Fibroblast of lung (primary cell): ENCODE measurements around the gene OSBPL1A. TPM values are rescaled to one million over a fixed set of nuclear protein-coding genes. Genes with fewer than 3 reads are reported as not detected.

ENCODE experiments used
- DNase-seq, 2 donors: peaks; one replicate each; pipeline versions ENCODE4 v3.0.0 to v3.0.0-alpha.2; 2010; ENCODE audit warnings: low read depth in 2 of 2
- H2AFZ ChIP-seq: 2 replicates; pipeline ENCODE4 v1.5.1; 2012; ENCODE audit warnings: low read length, control low read depth, inconsistent platforms
- H3K27ac ChIP-seq: 2 replicates; pipeline ENCODE4 v1.5.1; 2011; ENCODE audit warnings: low read length, control low read depth; ENCODE audit not compliant: insufficient read depth
- H3K27me3 ChIP-seq: 2 replicates; pipeline ENCODE4 v1.5.1; 2011; ENCODE audit warnings: mild to moderate bottlenecking, low read length; ENCODE audit not compliant: control insufficient read depth, insufficient read depth
- H3K36me3 ChIP-seq: 2 replicates; pipeline ENCODE4 v1.5.1; 2011; ENCODE audit warnings: low read length; ENCODE audit not compliant: control insufficient read depth, insufficient read depth
- H3K4me1 ChIP-seq: 2 replicates; pipeline ENCODE4 v1.5.1; 2011; ENCODE audit warnings: low read length; ENCODE audit not compliant: control insufficient read depth, insufficient read depth; ENCODE audit errors: extremely low read depth
- H3K4me2 ChIP-seq: 2 replicates; pipeline ENCODE4 v1.5.1; 2011; ENCODE audit warnings: low read length, control low read depth; ENCODE audit not compliant: insufficient read depth; ENCODE audit errors: extremely low read depth
- H3K4me3 ChIP-seq, 4 experiments: fragments of 200-600 bp in 1 of 4; sonication (generic) in 1 of 4; replicated peaks in 1 of 4; 2 replicates each; pipeline ENCODE4 v1.5.1; 2011 to 2016; ENCODE audit warnings: low read length in 4 of 4, low read depth in 3 of 4, mild to moderate bottlenecking in 3 of 4, control low read depth in 2 of 4, inconsistent platforms in 1 of 4, mixed read lengths in 1 of 4; ENCODE audit not compliant: insufficient read depth in 1 of 4; ENCODE audit errors: control extremely low read depth in 1 of 4
- H3K79me2 ChIP-seq: 2 replicates; pipeline ENCODE4 v1.5.1; 2012; ENCODE audit warnings: mild to moderate bottlenecking, low read length, inconsistent platforms; ENCODE audit not compliant: control insufficient read depth, insufficient read depth
- H3K9ac ChIP-seq: 2 replicates; pipeline ENCODE4 v1.5.1; 2011; ENCODE audit warnings: mild to moderate bottlenecking, low read length, control low read depth; ENCODE audit not compliant: insufficient read depth
- H3K9me3 ChIP-seq: 2 replicates; pipeline ENCODE4 v1.5.1; 2012; ENCODE audit warnings: low read depth, low read length; ENCODE audit not compliant: control insufficient read depth, insufficient read depth
- H4K20me1 ChIP-seq: 2 replicates; pipeline ENCODE4 v1.5.1; 2011; ENCODE audit warnings: low read length; ENCODE audit not compliant: control insufficient read depth, insufficient read depth; ENCODE audit errors: extremely low read depth
- EZH2 ChIP-seq: IDR thresholded peaks from 2 replicates; pipeline ENCODE4 v1.5.1; 2012; ENCODE audit warnings: low read length, control low read depth, mild to moderate bottlenecking; ENCODE audit errors: missing control alignments
- polyA plus RNA-seq, 2 donors: library from polyadenylated mRNA; depleted of rRNA in 1 of 2; stranded (reverse) in 1 of 2; unstranded in 1 of 2; fragments of >200 nt; gene quantifications; 2 replicates each; pipeline ENCODE4 v1.2.1, GENCODE V29; 2011 to 2012; ENCODE audit warnings: missing spikeins in 1 of 2
- total RNA-seq: library from RNA; depleted of rRNA; stranded (reverse); fragments of >200 nt; gene quantifications from 2 replicates; pipeline ENCODE4 v1.2.1, GENCODE V29; 2014
- TF ChIP-seq, protein P1 (sequence below), 2 donors: IDR thresholded peaks in 1 of 2; conservative IDR thresholded peaks in 1 of 2; 1 replicate in 1 of 2; 2 replicates in 1 of 2; pipeline ENCODE4 v1.5.1; 2011 to 2012; ENCODE audit warnings: low read length in 2 of 2, control low read depth in 1 of 2, inconsistent platforms in 1 of 2, low read depth in 1 of 2, mild to moderate bottlenecking in 1 of 2

The OSBPL1A gene
- total and polyA plus RNA-seq, 2 donors (not counting 1 experiment from before 2014, with no cell fraction given): 67.5 to 73.3 TPM

DNA sequence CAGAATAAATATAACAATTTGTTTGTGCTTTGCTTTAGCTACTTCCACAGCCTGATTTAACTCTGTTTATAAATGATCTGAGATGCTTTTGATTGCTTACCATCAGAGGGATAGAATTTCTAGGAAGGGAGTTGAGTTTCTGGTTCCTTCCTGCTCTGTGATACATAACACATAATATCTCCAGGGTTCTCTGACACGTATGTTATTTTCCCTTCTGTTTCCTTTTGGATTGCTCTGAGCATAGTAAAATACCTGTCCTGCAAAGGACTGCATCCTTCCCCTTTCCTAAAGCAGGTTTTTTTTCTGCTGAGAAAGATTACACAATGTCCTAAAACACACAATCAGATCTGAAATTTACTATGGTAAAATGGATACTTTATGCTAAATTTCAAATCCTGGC lies 182.7 kb downstream of the OSBPL1A start:
- Histone ChIP-seq H3K27ac (no peak overlapping the region), H4K20me1 (no peaks in the 10 kb centered on the region), H2AFZ (no peak overlapping the region), H3K27me3 (no peaks in the 10 kb centered on the region), H3K4me1 (peaks cover 4% of the 10 kb centered on the region), H3K9ac (no peak overlapping the region), H3K9me3 (no peaks in the 10 kb centered on the region), H3K4me3 (no peak overlapping the region), H3K4me2 (no peak overlapping the region), H3K36me3 (no peaks in the 10 kb centered on the region), H3K79me2 (no peaks in the 10 kb centered on the region)
- no peak for DNase-seq
- TF ChIP-seq EZH2: no peak
- TF ChIP-seq, protein P1, sequence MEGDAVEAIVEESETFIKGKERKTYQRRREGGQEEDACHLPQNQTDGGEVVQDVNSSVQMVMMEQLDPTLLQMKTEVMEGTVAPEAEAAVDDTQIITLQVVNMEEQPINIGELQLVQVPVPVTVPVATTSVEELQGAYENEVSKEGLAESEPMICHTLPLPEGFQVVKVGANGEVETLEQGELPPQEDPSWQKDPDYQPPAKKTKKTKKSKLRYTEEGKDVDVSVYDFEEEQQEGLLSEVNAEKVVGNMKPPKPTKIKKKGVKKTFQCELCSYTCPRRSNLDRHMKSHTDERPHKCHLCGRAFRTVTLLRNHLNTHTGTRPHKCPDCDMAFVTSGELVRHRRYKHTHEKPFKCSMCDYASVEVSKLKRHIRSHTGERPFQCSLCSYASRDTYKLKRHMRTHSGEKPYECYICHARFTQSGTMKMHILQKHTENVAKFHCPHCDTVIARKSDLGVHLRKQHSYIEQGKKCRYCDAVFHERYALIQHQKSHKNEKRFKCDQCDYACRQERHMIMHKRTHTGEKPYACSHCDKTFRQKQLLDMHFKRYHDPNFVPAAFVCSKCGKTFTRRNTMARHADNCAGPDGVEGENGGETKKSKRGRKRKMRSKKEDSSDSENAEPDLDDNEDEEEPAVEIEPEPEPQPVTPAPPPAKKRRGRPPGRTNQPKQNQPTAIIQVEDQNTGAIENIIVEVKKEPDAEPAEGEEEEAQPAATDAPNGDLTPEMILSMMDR (conservative IDR thresholded peaks at IDR 0.05 in 1 of 2, IDR thresholded peaks at IDR 0.05 in 1 of 2; ENCODE audit: low read depth in 1 of 2, low read length in 2 of 2): no peak

DNA sequence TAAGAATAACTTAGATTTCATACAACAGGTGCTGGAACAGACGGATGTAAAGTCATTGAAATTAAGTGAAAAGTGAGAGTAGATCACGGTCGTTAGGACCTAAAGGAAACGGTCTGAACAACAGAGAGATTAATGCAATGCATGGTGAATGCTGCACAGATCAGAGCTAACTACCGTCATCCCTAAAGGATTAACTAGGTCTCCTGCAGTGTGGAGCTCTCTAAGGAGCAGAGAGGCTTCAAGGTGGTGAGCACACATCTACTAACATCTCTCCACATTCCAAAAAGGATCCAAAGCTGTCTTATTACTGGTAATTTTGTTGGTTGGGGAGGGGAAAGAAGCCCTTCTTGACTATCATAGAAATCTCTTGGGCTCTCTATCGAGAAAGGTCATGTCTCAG lies 183.5 kb downstream of the OSBPL1A start:
- no peaks in the 10 kb centered on the region for H3K9me3 ChIP-seq
- H3K27ac ChIP-seq: no peak overlapping the region
- H3K27me3 ChIP-seq: no peaks in the 10 kb centered on the region
- no peaks in the 10 kb centered on the region for H3K36me3 ChIP-seq
- no peak for DNase-seq
- TF ChIP-seq, protein P1 (conservative IDR thresholded peaks at IDR 0.05 in 1 of 2, IDR thresholded peaks at IDR 0.05 in 1 of 2; ENCODE audit: low read depth in 1 of 2, low read length in 2 of 2): no peak
- TF ChIP-seq EZH2: no peak
- H4K20me1 ChIP-seq: no peaks in the 10 kb centered on the region
- H3K4me2 ChIP-seq: no peak overlapping the region
- no peak overlapping the region for H2AFZ ChIP-seq
- H3K9ac ChIP-seq: no peak overlapping the region
- no peaks in the 10 kb centered on the region for H3K79me2 ChIP-seq
- H3K4me1 ChIP-seq: peaks cover 4% of the 10 kb centered on the region
- H3K4me3 ChIP-seq: no peak overlapping the region

DNA sequence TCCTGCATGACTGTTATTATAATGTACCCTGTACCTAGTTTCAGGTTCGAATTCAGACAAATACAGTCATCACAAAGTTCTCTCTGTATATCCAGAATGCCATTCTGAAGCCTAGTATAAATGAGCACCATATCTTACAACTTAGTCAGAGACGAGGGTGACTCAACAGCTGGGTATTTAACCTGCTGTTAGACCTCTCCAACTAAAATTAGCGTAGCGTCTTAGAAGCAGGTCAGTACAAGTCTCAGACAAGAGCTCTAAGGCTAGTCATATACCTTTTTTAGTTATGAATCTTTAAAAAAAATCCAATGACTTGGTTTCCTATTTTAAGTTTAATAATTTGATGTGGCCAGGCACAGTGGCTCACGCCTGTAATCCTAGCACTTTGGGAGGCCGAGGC lies 184.7 kb downstream of the OSBPL1A start:
- H3K36me3 ChIP-seq: no peaks in the 10 kb centered on the region
- H3K4me3 ChIP-seq: no peak overlapping the region
- no peak overlapping the region for H3K9ac ChIP-seq
- DNase-seq: peak; percentile 82 to 98
- TF ChIP-seq, protein P1 (conservative IDR thresholded peaks at IDR 0.05 in 1 of 2, IDR thresholded peaks at IDR 0.05 in 1 of 2; ENCODE audit: low read depth in 1 of 2, low read length in 2 of 2): no peak
- TF ChIP-seq EZH2: no peak
- no peaks in the 10 kb centered on the region for H4K20me1 ChIP-seq
- no peak overlapping the region for H3K27ac ChIP-seq
- H3K9me3 ChIP-seq: no peaks in the 10 kb centered on the region
- peak overlapping the region; percentile 0 for H3K4me2 ChIP-seq
- H3K4me1 ChIP-seq: peaks cover 4% of the 10 kb centered on the region
- H3K79me2 ChIP-seq: no peaks in the 10 kb centered on the region
- H3K27me3 ChIP-seq: no peaks in the 10 kb centered on the region
- H2AFZ ChIP-seq: no peak overlapping the region
